B cell (primary cell): ENCODE data around the gene REG3G. TPM values are rescaled to one million over a fixed set of nuclear protein-coding genes. Genes with fewer than 3 reads are reported as not detected.

Experiments used
- ATAC-seq: fragments of 200-7000 bp; cut with Tn5 transposase; one replicate; pipeline ENCODE4 v1.10.0; 2021; ENCODE audit warnings: low read depth, mild to moderate bottlenecking, moderate number of reproducible peaks, moderate library complexity
- CTCF ChIA-PET: fragments of 350-600 bp; sonication (Branson Sonifier 250); formaldehyde crosslinking; loops from one replicate; lab custom pipeline; 2021; ENCODE audit warnings: antibody characterized with exemption, inconsistent platforms; lab: Charles Lee
- POLR2A ChIA-PET: fragments of 350-600 bp; sonication (Branson Sonifier 250); formaldehyde crosslinking; loops from one replicate; lab custom pipeline; 2021; ENCODE audit warnings: antibody characterized with exemption; lab: Charles Lee
- DNase-seq: peaks from one replicate; pipeline ENCODE4 v3.0.0; 2013
- H2AFZ ChIP-seq: 2 replicates; pipeline ENCODE4 v1.6.1; 2012; ENCODE audit warnings: mild to moderate bottlenecking, low read depth, low read length; ENCODE audit not compliant: insufficient read depth, poor library complexity, severe bottlenecking
- H3K27ac ChIP-seq, 2 donors: 1 replicate in 1 of 2; 2 replicates in 1 of 2; pipeline ENCODE4 v1.5.1; 2012 to 2013; ENCODE audit warnings: low read length in 2 of 2, mild to moderate bottlenecking in 2 of 2, moderate library complexity in 1 of 2
- H3K27me3 ChIP-seq, 4 experiments: fragments of 200-600 bp in 1 of 4; sonication (generic) in 1 of 4; replicated peaks in 1 of 4; 1 replicate in 2 of 4; 2 replicates in 2 of 4; pipeline versions ENCODE4 v1.6.1 to v1.7.0; 2013 to 2016; ENCODE audit warnings: low read length in 3 of 4, mild to moderate bottlenecking in 2 of 4, mixed read lengths in 1 of 4, moderate library complexity in 1 of 4; ENCODE audit not compliant: insufficient read depth in 4 of 4, control insufficient read depth in 3 of 4; ENCODE audit errors: control extremely low read depth in 1 of 4
- H3K36me3 ChIP-seq, 2 experiments: replicated peaks in 1 of 2; 1 replicate in 1 of 2; 2 replicates in 1 of 2; pipeline versions ENCODE4 v1.6.1 to v1.7.1; 2013; ENCODE audit warnings: low read length in 1 of 2; ENCODE audit not compliant: insufficient read depth in 2 of 2, control insufficient read depth in 1 of 2; ENCODE audit errors: control extremely low read depth in 1 of 2, extremely low read depth in 1 of 2
- H3K4me1 ChIP-seq, 2 donors: fragments of 200-600 bp in 1 of 2; sonication (generic) in 1 of 2; 1 replicate in 1 of 2; 2 replicates in 1 of 2; pipeline versions ENCODE4 v1.5.1 to v1.6.1; 2013 to 2017; ENCODE audit warnings: low read length in 2 of 2; ENCODE audit not compliant: control insufficient read depth in 2 of 2, insufficient read depth in 2 of 2
- H3K4me2 ChIP-seq: replicated peaks from 2 replicates; pipeline ENCODE3; 2012; ENCODE audit warnings: mild to moderate bottlenecking, low read depth, low read length; ENCODE audit not compliant: poor library complexity, severe bottlenecking
- H3K4me3 ChIP-seq, 5 experiments: fragments of 200-600 bp in 1 of 5; sonication (generic) in 1 of 5; 1 replicate in 3 of 5; 2 replicates in 2 of 5; pipeline versions ENCODE4 v1.5.1 to v1.7.0; 2011 to 2016; ENCODE audit warnings: low read length in 4 of 5, mild to moderate bottlenecking in 4 of 5, low read depth in 2 of 5, control low read depth in 1 of 5, moderate library complexity in 1 of 5; ENCODE audit not compliant: insufficient read depth in 1 of 5; ENCODE audit errors: control extremely low read depth in 1 of 5, extremely low read depth in 1 of 5
- H3K79me2 ChIP-seq: fragments of 200-600 bp; sonication (generic); one replicate; pipeline ENCODE4 v1.6.0; 2016; ENCODE audit warnings: low read length; ENCODE audit not compliant: control insufficient read depth, insufficient read depth
- H3K9ac ChIP-seq: fragments of 200-600 bp; sonication (generic); 2 replicates; pipeline ENCODE4 v1.6.1; 2017; ENCODE audit warnings: mild to moderate bottlenecking, low read length, moderate library complexity
- H3K9me3 ChIP-seq, 3 donors: one replicate each; pipeline versions ENCODE4 v1.6.1 to v1.7.1; 2013; ENCODE audit warnings: low read length in 2 of 3; ENCODE audit not compliant: control insufficient read depth in 2 of 3, insufficient read depth in 1 of 3; ENCODE audit errors: control extremely low read depth in 1 of 3
- H4K20me1 ChIP-seq: 2 replicates; pipeline ENCODE4 v1.6.0; 2012; ENCODE audit warnings: mild to moderate bottlenecking, low read length; ENCODE audit not compliant: insufficient read depth, control insufficient read depth, poor library complexity, severe bottlenecking
- H3K27ac Mint-ChIP-seq: one replicate; pipeline ENCODE4 v1.8.0; 2021; ENCODE audit warnings: mixed read lengths
- H3K27me3 Mint-ChIP-seq: one replicate; pipeline ENCODE4 v1.8.0; 2021; ENCODE audit warnings: mixed read lengths
- H3K4me1 Mint-ChIP-seq: one replicate; pipeline ENCODE4 v1.8.0; 2021; ENCODE audit warnings: mixed read lengths
- H3K4me3 Mint-ChIP-seq: one replicate; pipeline ENCODE4 v1.8.0; 2021; ENCODE audit warnings: mixed read lengths
- H3K9me3 Mint-ChIP-seq: one replicate; pipeline ENCODE4 v1.8.0; 2022; ENCODE audit warnings: mixed read lengths; ENCODE audit not compliant: insufficient read depth
- CTCF ChIP-seq: fragments of 200-600 bp; IDR thresholded peaks from one replicate; pipeline ENCODE4 v1.8.0; 2022; ENCODE audit warnings: antibody characterized with exemption, mild to moderate bottlenecking
- EZH2 ChIP-seq: IDR thresholded peaks from 2 replicates; pipeline ENCODE4 v1.6.1; 2012; ENCODE audit warnings: borderline replicate concordance, low read depth, mild to moderate bottlenecking, moderate library complexity, low read length; ENCODE audit not compliant: insufficient read depth, poor library complexity, severe bottlenecking
- WGBS: methylation state at CpG from one replicate; pipeline ENCODE4 v1.1.5; 2013; ENCODE audit warnings: missing lambda C conversion rate; ENCODE audit not compliant: insufficient coverage; 5-methylcytosine and 5-hydroxymethylcytosine counted together
- intact Hi-C: fragments of 100-400 bp; cut with micrococcal nuclease; formaldehyde crosslinking; loops from one replicate; pipeline ENCODE4 v1.10.0; 2022
- polyA plus RNA-seq: library from polyadenylated mRNA; depleted of rRNA; stranded (reverse); fragments of >200 nt; gene quantifications from 2 replicates; pipeline ENCODE4 v1.2.3, GENCODE V29; 2012
- total RNA-seq, 2 donors: library from RNA; stranded (reverse); fragments of 120-200 nt in 1 of 2; gene quantifications; 1 replicate in 1 of 2; 2 replicates in 1 of 2; pipeline versions ENCODE4 v1.2.3 to v1.2.4, GENCODE V29; 2013 to 2022

The REG3G gene
- total and polyA plus RNA-seq, 2 donors (not counting 1 experiment from before 2014, with no cell fraction given), result not detected

GRCh38 chr2:79065201-79065600 is 39.7 kb downstream of the REG3G start:
- no peaks in the 10 kb centered on the region for H3K9me3 Mint-ChIP-seq
- Histone ChIP-seq H3K79me2 (no peaks in the 10 kb centered on the region), H3K9ac (no peak overlapping the region), H3K27ac (no peak overlapping the region), H3K4me1 (no peaks in the 10 kb centered on the region), H3K4me3 (no peak overlapping the region), H3K4me2 (no peak overlapping the region), H3K9me3 (peaks cover 0 to 3% (median 0%) of the 10 kb centered on the region in 3 donors), H2AFZ (no peak overlapping the region), H4K20me1 (no peaks in the 10 kb centered on the region), H3K27me3 (peaks cover 0 to 3% (median 0%) of the 10 kb centered on the region in 4 experiments), H3K36me3 (no peaks in the 10 kb centered on the region)
- intact Hi-C loops, result no loop called here
- ChIA-PET POLR2A (no interaction called here), CTCF (no interaction called here)
- DNase-seq, result no peak
- H3K4me3 Mint-ChIP-seq, result no peak overlapping the region
- no peak for ATAC-seq
- no peaks in the 10 kb centered on the region for H3K27me3 Mint-ChIP-seq
- no peak overlapping the region for H3K27ac Mint-ChIP-seq
- WGBS, result 76% methylated on average over 2 of the region's 2 CpGs
- TF ChIP-seq CTCF, result no peak
- no peak for TF ChIP-seq EZH2
- no peaks in the 10 kb centered on the region for H3K4me1 Mint-ChIP-seq

GRCh38 chr2:79071078-79071477 is 45.6 kb downstream of the REG3G start:
- no peaks in the 10 kb centered on the region for H4K20me1 ChIP-seq
- no peak overlapping the region for H3K9ac ChIP-seq
- H2AFZ ChIP-seq, result no peak overlapping the region
- H3K4me3 ChIP-seq, result no peak overlapping the region
- H3K9me3 ChIP-seq, result peaks cover 0 to 3% (median 0%) of the 10 kb centered on the region in 3 donors
- Mint-ChIP-seq H3K9me3 (no peaks in the 10 kb centered on the region), H3K4me3 (no peak overlapping the region), H3K4me1 (no peaks in the 10 kb centered on the region), H3K27me3 (no peaks in the 10 kb centered on the region), H3K27ac (no peak overlapping the region)
- no peaks in the 10 kb centered on the region for H3K4me1 ChIP-seq
- ATAC-seq (no peak), DNase-seq (no peak)
- WGBS, result 100% methylated on average over 1 of the region's 2 CpGs
- TF ChIP-seq CTCF (no peak), EZH2 (no peak)
- no peak overlapping the region for H3K27ac ChIP-seq
- POLR2A ChIA-PET, result no interaction called here
- no peak overlapping the region for H3K4me2 ChIP-seq
- no peaks in the 10 kb centered on the region for H3K36me3 ChIP-seq
- no peaks in the 10 kb centered on the region for H3K79me2 ChIP-seq
- intact Hi-C loops, result no loop called here
- CTCF ChIA-PET, result no interaction called here
- peaks cover 0 to 5% (median 0%) of the 10 kb centered on the region in 4 experiments for H3K27me3 ChIP-seq

Other genes starting within 250 kb of the REG3G start
- not detected in 2 replicates for gene REG1B, start 62.3 kb downstream of the REG3G start, total RNA-seq
- not detected in 2 replicates for gene REG1B, start 62.3 kb downstream of the REG3G start, polyA plus RNA-seq
- not detected in 2 replicates for gene REG1A, start 94.8 kb downstream of the REG3G start, total RNA-seq
- gene REG1A, start 94.8 kb downstream of the REG3G start, polyA plus RNA-seq, result not detected in 2 replicates
- gene REG3A, start 134.1 kb downstream of the REG3G start, total RNA-seq, result not detected in 2 replicates
- not detected in 2 replicates for gene REG3A, start 134.1 kb downstream of the REG3G start, polyA plus RNA-seq